ENCODE data around the gene KDM3A. TPM values are rescaled to one million over a fixed set of nuclear protein-coding genes. Genes with fewer than 3 reads are reported as not detected.

The KDM3A gene
- total and polyA plus RNA-seq, 9 of the 15 experiments (the other 6 are each of a cell fraction or from before 2014, with no cell fraction given): 7.5 to 95.4 (median 24.8) TPM

- no TSS peak for BruUV-seq (replicated peaks)
- in situ Hi-C loops (cut with MboI): no loop called here
- H3K4me1 ChIP-seq (replicated peaks in 1 of 2; ENCODE audit: control insufficient read depth in 2 of 2, insufficient read depth in 2 of 2, low read length in 2 of 2): no peaks in the 10 kb centered on the region
- no peaks in the 10 kb centered on the region for H3K9me3 ChIP-seq (replicated peaks; ENCODE audit: control insufficient read depth, insufficient read depth, low read depth, low read length)
- CTCF ChIA-PET (ENCODE audit: low intra/inter-chr PET ratio): no interaction called here
- DNase-seq (ENCODE audit: extremely low read depth in 1 of 4, low spot score in 3 of 4) (no peak), ATAC-seq (no peak), FAIRE-seq (no peak)
- no peak overlapping the region for H3K4me2 ChIP-seq (ENCODE audit: insufficient read depth, low read length)
- H3K27me3 ChIP-seq (ENCODE audit: control insufficient read depth in 2 of 2, insufficient read depth in 2 of 2, low read length in 2 of 2): no peaks in the 10 kb centered on the region; a peak in 2 of 5 replicates
- no peak overlapping the region for H3K27ac ChIP-seq (ENCODE audit: extremely low read depth, low read depth, low read length)
- no peak overlapping the region for H3K4me3 ChIP-seq
- TF ChIP-seq HDAC2 (IDR thresholded peaks at IDR 0.05): no peak
- no peak for TF ChIP-seq ESRRA (IDR thresholded peaks at IDR 0.05; ENCODE audit: borderline replicate concordance, low read depth)
- TF ChIP-seq SMARCE1 (IDR thresholded peaks at IDR 0.05): no peak
- TF ChIP-seq ZNF551 (CRISPR knock-in tag; IDR thresholded peaks at IDR 0.05): no peak
- no peak for TF ChIP-seq FUS (optimal IDR thresholded peaks at IDR 0.05; ENCODE audit: low read depth, low read length)
- no peak for TF ChIP-seq SMAD4 (CRISPR knock-in tag; conservative IDR thresholded peaks at IDR 0.05)
- TF ChIP-seq TBP (optimal IDR thresholded peaks at IDR 0.05; ENCODE audit: low read depth, low read length): no peak
- no peak for TF ChIP-seq ETV5 (CRISPR knock-in tag; IDR thresholded peaks at IDR 0.05; ENCODE audit: low read depth)
- TF ChIP-seq HCFC1 (IDR thresholded peaks at IDR 0.05; ENCODE audit: low read depth, low read length): no peak
- TF ChIP-seq ETS1 (conservative IDR thresholded peaks at IDR 0.05; ENCODE audit: control insufficient read depth, low read depth, low read length): no peak
- no peak for TF ChIP-seq ELK3 (CRISPR knock-in tag; IDR thresholded peaks at IDR 0.05)
- no peak for TF ChIP-seq SIN3A (IDR thresholded peaks at IDR 0.05; ENCODE audit: borderline replicate concordance in 2 of 2, control insufficient read depth in 1 of 2, low read depth in 2 of 2, low read length in 2 of 2)
- TF ChIP-seq HDGF (IDR thresholded peaks at IDR 0.05): no peak
- 4% methylated on average over 2 of the region's 2 CpGs for WGBS (ENCODE audit: insufficient coverage, low coverage, missing lambda C conversion rate)
- no peaks in the 10 kb centered on the region for H3K36me3 ChIP-seq (ENCODE audit: control insufficient read depth, insufficient read depth, low read length)
- H4K20me1 ChIP-seq (replicated peaks; ENCODE audit: control insufficient read depth, insufficient read depth, low read length): no peaks in the 10 kb centered on the region
- no peaks in the 10 kb centered on the region for H3K9me1 ChIP-seq (ENCODE audit: control insufficient read depth, insufficient read depth, low read length)
- no peaks in the 10 kb centered on the region for H3K79me2 ChIP-seq (ENCODE audit: control insufficient read depth, insufficient read depth, low read length)
- POLR2A ChIA-PET: interaction anchor here (1.3 kb wide), 1 partner anchor 26 kb away, joined by 3 read pairs; no protein-coding TSS in a partner anchor
- intact Hi-C loops (cut with micrococcal nuclease): no loop called here
- no peak overlapping the region for H3K9ac ChIP-seq (ENCODE audit: insufficient read depth in 1 of 2, low read depth in 2 of 2, low read length in 2 of 2)
- H2AFZ ChIP-seq (ENCODE audit: low read depth, low read length): no peak overlapping the region
Measured at GRCh38 chr2:86416146-86416545, 25.0 kb upstream of the KDM3A start.
